ENCODE measurements around the gene ZNF14.
"Not testable (repeated sequence)": the region's sequence is repeated elsewhere in the genome, so short reads cannot be mapped to it uniquely, and the experiment has no call there.

The ZNF14 gene

GRCh38 chr19:19686580-19686979 is 46.3 kb downstream of the ZNF14 start:
- no peak for DNase-seq

- DNase-seq = not testable (repeated sequence)
Observed at GRCh38 chr19:19686119-19686518, 46.8 kb downstream of the ZNF14 start.

GRCh38 chr19:19679176-19680073 is 53.5 kb downstream of the ZNF14 start:
- DNase-seq = no peak

- no peak for DNase-seq
Observed at GRCh38 chr19:19677579-19677978, 55.3 kb downstream of the ZNF14 start.

- DNase-seq = no peak
Observed at GRCh38 chr19:19674315-19674714, 58.6 kb downstream of the ZNF14 start.

GRCh38 chr19:19672816-19673215 is 60.1 kb downstream of the ZNF14 start:
- no peak for DNase-seq

- DNase-seq = no peak
Observed at GRCh38 chr19:19670070-19670551, 62.8 kb downstream of the ZNF14 start.

GRCh38 chr19:19668230-19669012 is 64.5 kb downstream of the ZNF14 start, which contains the start of gene ZNF101:
ZNF101 (plus strand) TSS chr19:19668839; CDS start chr19:19668964, 125 bp downstream.
- peak; percentile 98 for DNase-seq

- DNase-seq = not testable (repeated sequence)
Observed at GRCh38 chr19:19665420-19665948, 67.4 kb downstream of the ZNF14 start.

- DNase-seq = peak; percentile 99
Observed at GRCh38 chr19:19663256-19664120, 69.4 kb downstream of the ZNF14 start, which contains the start of gene ATP13A1. ATP13A1 (minus strand) TSS chr19:19663676; CDS start chr19:19663666, 10 bp downstream.

GRCh38 chr19:19662871-19663255 is 70.0 kb downstream of the ZNF14 start:
- no peak for DNase-seq

- DNase-seq = no peak
Observed at GRCh38 chr19:19662344-19662743, 70.6 kb downstream of the ZNF14 start.

- DNase-seq = no peak
Observed at GRCh38 chr19:19661675-19662251, 71.1 kb downstream of the ZNF14 start.

GRCh38 chr19:19661141-19661674 is 71.7 kb downstream of the ZNF14 start:
- no peak for DNase-seq
